HG03060 (cell line): ENCODE results near the gene SOX2.
"Not testable (repeated sequence)": the region's sequence is repeated elsewhere in the genome, so short reads cannot be mapped to it uniquely, and the experiment has no call there.

Experiments used
- ATAC-seq: cut with Tn5 transposase; IDR thresholded peaks from one replicate; pipeline ENCODE4 v1.9.1; 2021; ENCODE audit warnings: low read depth, moderate number of reproducible peaks; ENCODE audit not compliant: unreplicated experiment

The SOX2 gene

DNA sequence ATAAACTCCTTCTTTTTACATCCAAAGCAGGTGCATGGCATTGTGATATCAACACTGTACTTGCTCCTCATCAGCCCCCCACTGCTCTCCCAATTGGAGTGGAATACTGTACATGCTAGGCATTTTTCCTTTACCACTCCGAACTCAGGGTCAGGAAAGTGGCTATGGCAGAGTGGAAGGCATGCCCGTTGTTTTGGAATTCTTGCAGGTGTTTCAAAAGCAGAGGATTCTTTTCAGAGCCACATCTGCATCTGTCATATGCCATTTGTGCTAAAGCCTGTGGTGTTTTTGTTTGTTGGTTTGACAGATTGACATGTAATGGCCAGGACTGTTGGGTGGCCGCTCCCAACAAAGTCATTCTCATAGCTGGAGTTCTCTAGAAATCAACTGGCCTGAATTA is 41.7 kb downstream of the SOX2 start:
- ATAC-seq: no peak

DNA sequence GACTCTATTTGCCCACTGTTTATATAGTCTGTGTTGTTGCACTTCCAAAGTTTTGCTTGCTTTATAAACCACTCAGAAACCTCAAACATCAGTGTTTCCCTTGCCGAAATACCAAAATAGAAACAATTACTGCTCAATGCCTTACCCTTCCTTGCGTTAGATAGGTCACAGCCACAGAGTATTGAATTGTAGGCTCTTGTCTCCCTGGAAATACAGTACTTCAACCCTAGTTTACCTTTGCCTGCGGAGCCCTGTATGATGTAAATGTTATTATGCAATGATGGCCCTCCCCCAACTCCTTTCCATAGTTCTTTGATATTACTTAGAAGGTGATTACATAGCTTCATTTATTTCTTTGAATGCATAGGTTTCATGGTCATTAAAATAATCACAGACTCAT is 44.2 kb downstream of the SOX2 start:
- no peak for ATAC-seq

DNA sequence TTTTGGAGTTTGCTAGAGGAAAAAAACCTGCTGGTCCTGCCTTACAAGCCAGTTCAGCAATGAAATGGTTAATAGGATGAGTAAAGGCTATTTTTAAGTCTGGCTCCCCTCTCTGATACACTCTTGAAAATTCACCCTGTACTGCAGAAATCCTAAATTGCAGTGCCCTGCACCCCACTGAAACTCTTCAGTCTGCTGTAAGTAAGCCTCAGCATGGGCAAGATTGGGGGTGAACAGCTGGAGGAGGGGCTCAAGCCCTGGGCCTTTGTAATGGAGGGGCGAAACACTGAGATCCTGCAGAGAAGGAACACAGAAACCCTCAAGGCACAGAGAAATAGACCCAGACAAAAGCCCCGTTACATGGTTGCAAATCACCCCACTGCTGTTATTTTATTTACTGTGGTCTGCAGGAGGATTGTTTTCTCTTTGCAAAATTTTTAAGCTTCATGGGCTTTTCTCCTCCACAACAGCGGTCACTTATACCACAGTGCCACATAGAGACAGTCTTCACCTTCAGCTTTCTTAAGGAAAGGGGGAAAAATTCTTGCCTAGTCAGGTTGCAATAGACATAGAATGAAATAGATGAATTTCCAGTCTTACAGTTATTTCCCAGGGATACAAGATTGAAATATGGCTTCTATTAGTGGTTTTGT is 45.0 kb downstream of the SOX2 start:
- no peak for ATAC-seq

DNA sequence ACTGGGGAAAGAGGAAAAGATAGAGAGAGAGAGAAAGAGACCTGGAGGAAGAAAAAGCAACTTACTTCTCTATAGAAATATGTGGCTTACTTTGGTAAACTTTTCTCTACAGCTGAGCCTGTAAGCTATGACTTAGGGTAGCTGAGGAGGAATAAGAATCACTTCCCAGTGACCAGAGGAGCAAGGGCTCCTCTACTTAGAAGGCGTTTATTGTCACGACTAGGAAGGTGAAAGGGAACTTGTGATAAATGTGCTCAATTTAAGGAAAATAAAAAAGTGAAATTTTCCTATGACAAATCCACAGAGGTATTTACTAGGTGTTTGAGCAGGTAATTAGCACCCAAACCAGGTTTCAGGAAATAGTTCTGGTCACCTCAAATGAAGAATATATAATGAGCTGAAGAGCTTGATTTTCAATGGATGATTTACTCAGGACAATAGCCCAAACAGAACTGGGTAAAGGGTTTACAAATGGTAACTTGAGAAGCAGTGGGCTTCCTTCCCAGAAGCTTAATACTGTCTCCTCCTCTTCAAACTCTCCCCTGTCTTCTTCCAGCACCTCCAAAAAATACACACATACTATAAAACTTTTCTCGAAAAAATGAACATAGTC is 46.1 kb downstream of the SOX2 start:
- ATAC-seq: no peak

DNA sequence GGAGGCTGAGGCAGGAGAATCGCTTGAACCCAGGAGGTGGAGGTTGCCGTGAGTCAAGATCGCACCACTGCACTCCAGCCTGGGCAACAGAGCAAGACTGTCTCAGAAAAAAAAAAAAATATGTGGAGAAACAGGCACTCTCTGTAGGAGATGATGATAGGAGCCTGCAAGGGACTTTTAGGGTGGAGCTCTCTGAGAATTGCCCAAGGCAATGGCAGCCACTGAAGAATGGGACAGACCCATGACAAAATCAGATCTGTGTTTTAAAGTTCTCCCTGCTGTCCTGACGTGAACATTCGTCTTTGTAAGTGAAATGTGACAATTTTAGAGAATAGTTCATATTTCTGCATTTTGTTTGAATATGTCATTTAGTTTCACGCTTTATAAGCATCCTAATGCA is 50.2 kb downstream of the SOX2 start:
- no peak for ATAC-seq

DNA sequence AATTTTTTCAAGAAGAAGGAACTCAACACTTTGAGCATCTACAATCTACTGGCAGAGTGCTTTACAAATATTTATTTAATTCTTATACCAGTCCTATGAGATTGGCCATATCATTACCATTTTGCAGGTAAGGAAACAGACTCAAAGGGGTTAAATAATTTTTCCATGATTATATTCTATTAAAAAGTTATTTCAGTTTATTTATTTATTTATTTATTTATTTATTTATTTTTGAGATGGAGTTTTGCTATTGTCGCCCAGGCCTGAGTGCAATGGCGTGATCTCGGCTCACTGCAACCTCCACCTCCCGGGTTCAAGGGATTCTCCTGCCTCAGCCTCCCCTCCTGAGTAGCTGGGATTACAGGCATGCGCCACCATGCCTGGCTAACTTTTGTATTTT is 52.3 kb downstream of the SOX2 start:
- ATAC-seq: not testable (repeated sequence)
